ENCODE measurements around the gene PSMD13.
"Not testable (repeated sequence)": the region's sequence is repeated elsewhere in the genome, so short reads cannot be mapped to it uniquely, and the experiment has no call there.

The PSMD13 gene

DNA sequence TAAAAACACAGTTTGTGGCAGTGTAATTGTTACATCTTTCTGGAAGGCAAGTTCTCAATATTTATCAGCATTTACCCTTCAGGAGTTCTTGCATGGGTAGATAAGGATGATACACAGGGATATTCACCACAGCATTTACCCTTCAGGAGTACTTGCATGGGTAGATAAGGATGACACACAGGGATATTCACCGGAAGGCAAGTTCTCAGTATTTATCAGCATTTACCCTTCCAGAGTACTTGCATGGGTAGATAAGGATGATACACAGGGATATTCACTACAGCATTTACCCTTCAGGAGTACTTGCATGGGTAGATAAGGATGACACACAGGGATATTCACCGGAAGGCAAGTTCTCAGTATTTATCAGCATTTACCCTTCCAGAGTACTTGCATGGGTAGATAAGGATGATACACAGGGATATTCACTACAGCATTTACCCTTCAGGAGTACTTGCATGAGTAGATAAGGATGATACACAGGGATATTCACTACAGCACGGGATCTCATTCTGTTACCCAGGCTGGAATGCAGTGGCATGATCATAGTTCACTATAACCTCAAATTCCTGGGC is 16.0 kb upstream of the PSMD13 start:
- DNase-seq, result not testable (repeated sequence)

- no peak for DNase-seq
Measured at GRCh38 chr11:221539-221938, 15.2 kb upstream of the PSMD13 start.

DNA sequence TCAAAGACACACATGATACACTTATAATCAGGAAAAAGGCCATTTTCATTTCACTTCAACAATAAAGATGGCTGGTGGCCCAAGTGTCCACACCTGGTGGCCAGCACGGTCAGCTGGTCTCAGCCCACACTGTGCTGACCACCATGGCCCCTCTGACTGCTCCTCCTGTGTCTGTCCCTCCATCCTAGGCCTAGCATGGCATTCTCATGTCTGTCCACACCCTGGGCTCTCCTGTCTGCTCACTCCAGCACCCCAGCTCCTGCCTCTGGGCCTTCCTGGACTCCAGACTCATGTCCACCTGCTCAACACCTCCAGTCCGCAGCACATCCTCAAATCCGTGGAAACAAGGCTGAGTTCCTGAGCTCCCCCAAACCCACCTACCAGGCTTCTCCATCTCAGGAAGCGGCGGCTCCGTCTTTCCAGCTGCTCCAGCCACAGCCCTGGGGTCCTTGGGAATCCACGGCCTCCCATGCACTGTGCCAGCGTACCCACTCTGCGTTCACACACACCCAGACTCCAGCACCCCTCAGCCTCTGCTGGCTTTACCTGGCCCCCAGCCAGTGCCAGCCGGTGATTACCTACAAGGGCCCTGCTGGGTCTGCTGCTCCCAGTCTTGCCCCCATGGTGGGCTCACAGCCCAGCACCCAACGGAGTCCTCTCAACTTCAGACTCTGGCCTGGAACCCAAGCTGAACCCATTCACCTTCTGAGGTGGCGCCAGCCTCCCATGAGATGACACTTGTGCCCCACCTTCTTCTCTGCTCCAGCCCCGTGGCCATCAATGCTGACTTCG is 14.6 kb upstream of the PSMD13 start:
- DNase-seq, result no peak

GRCh38 chr11:223026-223789 is 13.6 kb upstream of the PSMD13 start:
- no peak for DNase-seq

DNA sequence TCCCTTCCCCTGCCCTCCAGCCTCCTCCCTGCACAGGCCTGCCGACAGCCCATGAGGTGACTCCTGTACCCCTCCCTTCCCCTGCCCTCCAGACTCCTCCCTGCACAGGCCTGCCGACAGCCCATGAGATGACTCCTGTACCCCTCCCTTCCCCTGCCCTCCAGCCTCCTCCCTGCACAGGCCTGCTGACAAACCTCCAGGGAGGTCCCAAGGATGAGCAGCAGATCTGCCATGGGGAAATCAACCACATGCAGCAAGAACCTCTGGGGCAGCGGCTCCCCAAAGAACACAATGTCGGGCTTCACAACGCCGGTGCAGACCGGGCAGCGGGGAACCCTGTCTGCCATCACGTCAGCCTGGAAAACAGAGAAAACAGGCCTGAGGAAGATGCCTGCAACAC is 12.9 kb upstream of the PSMD13 start:
- DNase-seq, result no peak

- DNase-seq, result no peak
Measured at GRCh38 chr11:224424-224823, 12.4 kb upstream of the PSMD13 start.

GRCh38 chr11:225734-226453 is 10.9 kb upstream of the PSMD13 start:
- no peak for DNase-seq

DNA sequence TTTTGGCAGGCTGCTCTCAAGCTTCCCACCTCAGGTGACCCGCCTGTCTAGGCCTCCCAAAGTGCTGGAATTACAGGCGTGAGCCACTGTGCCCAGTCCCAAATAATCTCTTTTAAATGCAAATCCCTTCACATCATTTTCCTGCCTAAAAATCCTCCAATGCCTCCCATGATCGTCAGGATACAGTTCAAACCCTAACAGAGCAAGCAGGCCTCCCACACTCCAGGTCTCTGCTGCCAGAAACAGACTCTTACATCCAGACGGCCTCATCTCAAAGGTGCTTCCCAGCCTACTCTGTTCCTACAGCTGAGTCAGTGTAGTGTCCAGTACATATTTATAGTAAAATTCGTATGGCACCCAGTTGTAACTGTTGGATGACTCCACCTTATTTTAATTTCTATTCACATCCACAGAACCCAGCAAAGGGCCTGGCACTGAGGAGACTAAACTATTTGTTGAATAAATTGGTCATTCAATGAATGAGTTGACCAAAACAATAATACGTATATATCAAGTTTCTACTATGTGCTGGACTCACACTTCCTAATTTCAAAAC is 8.9 kb upstream of the PSMD13 start:
- no peak for DNase-seq

GRCh38 chr11:230431-230830 is 6.3 kb upstream of the PSMD13 start:
- no peak for DNase-seq

GRCh38 chr11:232783-233565 is 3.8 kb upstream of the PSMD13 start:
- DNase-seq, result no peak

- no peak for DNase-seq
Measured at GRCh38 chr11:235180-235579, 1.6 kb upstream of the PSMD13 start.

DNA sequence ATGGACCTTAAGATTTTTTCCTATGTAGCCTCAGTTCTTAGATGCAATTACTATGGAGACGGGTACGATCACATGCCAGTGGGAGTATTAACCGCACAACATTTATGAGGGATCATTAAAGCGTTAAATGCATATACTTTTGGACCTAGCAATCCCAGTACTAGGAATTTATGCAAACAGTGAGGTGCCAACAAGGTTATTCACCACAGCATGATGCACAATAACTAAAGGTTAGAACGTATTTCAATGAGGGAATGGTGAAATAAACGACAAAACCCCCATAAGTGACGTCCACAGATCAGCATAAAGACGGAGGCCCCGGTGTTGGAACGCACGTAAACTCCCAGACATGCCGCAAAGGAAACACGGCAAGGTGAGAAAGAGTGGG is 1.2 kb upstream of the PSMD13 start:
- no peak for DNase-seq

DNA sequence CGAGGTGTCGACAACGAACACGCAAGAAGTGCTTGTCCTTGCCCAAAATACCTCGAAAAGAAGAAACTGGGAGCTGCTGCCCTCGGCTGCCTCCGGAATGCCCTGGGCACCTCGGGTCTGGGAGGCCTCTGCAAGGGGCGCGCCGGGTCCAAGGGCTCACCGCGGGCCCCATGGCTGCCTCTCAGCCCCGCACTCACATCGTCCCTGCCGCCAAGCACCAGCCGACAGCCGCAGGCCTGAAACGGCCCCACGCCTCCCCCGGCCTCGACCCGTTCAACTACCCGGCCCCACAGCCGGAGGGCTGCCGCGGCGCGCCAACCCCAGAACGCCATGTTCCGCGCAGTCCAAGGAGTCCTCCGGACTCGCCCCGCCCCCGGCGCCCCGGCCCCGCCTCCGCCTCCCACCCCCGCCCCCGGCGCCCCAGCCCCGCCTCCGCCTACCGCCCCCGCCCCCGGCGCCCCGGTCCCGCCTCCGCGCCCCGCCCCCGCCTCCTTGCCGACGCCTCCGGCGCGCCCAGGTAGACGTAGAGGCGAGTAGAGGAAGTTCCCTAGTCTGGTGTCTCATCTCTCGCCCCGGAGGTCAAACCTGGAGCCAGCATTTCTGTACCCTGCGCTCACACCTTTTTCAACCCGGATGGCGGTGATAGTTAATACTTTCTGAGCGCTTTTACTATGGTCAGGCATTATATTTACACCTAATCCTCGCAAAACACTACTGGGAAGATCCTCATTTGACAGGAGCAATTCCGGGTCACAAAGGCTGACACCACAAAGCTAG is 591 bp upstream of the PSMD13 start, which contains the start of gene SIRT3:
SIRT3 (minus strand) TSS at position 346 of the 777 bp plus-strand sequence; CDS start at position 332, 14 bp downstream.
- no peak for DNase-seq

DNA sequence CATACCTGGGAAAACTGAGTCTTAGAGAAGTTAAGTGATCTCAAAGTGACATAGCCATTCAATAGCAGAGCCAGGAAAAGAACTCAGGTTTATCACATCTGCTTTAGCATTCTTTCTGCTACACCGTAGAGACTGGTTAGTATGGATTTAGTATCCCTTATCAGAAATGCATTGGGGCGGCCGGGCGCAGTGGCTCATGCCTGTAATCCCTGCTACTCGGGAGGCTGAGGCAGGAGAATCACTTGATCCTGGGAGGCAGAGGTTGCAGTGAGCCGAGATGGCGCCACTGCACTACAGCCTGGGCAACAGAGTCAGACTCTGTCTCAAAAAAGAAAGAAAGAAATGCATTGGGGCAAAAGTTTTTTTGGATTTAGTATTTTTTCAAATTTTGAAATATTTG is 1.6 kb downstream of the PSMD13 start:
- not testable (repeated sequence) for DNase-seq

DNA sequence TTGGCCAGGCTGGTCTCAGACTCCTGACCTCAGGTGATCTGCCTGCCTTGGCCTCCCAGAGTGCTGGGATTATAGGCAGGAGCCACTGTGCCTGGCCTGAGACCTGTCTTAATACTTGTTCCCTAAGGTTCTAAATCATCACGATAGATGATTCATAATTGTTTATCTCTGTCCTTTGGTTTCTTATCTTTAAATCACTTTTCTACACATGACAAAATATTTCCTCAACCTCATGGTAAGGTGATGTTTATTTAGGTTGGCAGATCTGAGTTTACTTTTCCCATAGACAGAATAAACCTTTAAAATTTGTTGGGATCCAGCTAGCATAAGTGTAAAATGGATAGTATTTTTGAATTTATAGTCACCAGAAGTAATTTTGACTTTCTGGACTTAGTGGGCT is 3.5 kb downstream of the PSMD13 start:
- no peak for DNase-seq

DNA sequence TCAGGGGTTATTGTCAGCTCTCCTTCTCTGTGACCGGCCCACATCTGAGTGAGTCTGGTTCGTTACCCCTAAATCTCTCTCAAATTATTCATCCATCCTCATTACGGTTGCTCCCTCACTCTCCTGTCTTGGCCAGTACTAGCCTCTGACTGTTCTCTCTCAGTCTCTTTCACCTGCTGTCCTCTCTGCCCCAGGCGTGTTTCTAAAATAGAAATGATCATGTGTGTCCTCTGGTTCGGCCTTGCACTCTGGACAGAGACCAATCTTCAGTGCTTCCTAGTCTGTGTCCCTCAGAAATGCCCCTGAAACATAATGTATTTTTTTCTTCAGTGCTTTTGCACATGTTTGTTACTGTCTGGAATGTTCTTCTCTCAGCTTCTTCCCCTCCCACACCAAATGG is 4.9 kb downstream of the PSMD13 start:
- DNase-seq, result no peak

GRCh38 chr11:244376-244775 is 7.6 kb downstream of the PSMD13 start:
- no peak for DNase-seq

DNA sequence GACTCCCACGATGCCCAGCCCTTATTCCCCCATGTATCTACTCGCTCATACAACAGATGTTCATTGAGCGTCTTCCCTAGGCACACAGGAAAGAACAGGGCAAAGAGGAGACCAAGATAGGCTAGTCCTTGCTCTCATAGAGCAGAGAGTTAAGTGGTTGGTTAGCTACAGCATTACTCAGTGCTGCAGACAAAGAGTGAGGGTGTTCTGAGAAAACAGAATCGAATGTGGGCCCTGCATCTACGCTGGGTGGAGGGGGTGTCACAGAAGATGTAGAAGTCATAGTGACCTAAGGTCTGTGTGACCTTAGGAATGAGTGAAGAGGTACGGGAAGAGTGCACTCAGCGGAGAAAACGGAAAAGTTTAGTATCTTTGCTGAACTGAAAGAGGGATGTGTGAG is 12.3 kb downstream of the PSMD13 start:
- no peak for DNase-seq

- no peak for DNase-seq
Measured at GRCh38 chr11:250274-250673, 13.5 kb downstream of the PSMD13 start.

GRCh38 chr11:250740-251299 is 14.0 kb downstream of the PSMD13 start:
- peak; percentile 8 for DNase-seq

- DNase-seq, result no peak
Measured at GRCh38 chr11:251550-251949, 14.8 kb downstream of the PSMD13 start.
